HepG2 (cell line): ENCODE data around the gene THBS4. TPM values are rescaled to one million over a fixed set of nuclear protein-coding genes. Genes with fewer than 3 reads are reported as not detected.

Experiments used
- CAMTA2 ChIP-seq: sonication (generic); formaldehyde crosslinking; IDR thresholded peaks from 2 replicates; pipeline ENCODE4 v1.4.0; 2020; ENCODE audit warnings: mild to moderate bottlenecking, missing genetic modification reagents, borderline replicate concordance
- FOXK1 ChIP-seq: sonication (generic); formaldehyde crosslinking; IDR thresholded peaks from 2 replicates; pipeline ENCODE4 v1.4.0; 2020; ENCODE audit warnings: low read depth, missing genetic modification reagents, borderline replicate concordance
- IRX3 ChIP-seq: sonication (generic); formaldehyde crosslinking; IDR thresholded peaks from 2 replicates; pipeline ENCODE4 v1.8.1; 2023; ENCODE audit warnings: mild to moderate bottlenecking, low read depth, missing genetic modification reagents, borderline replicate concordance
- JUND ChIP-seq: sonication (generic); formaldehyde crosslinking; IDR thresholded peaks from 2 replicates; pipeline ENCODE4 v1.8.0; 2022; ENCODE audit warnings: mild to moderate bottlenecking, missing genetic modification reagents
- KMT2A ChIP-seq: sonication (generic); formaldehyde crosslinking; IDR thresholded peaks from 2 replicates; pipeline ENCODE4 v1.4.0; 2020; ENCODE audit warnings: missing genetic modification reagents
- MEIS1 ChIP-seq: sonication (generic); formaldehyde crosslinking; IDR thresholded peaks from 2 replicates; pipeline ENCODE4 v1.9.0; 2021; ENCODE audit warnings: mild to moderate bottlenecking, missing genetic modification reagents, moderate library complexity, borderline replicate concordance
- REXO4 ChIP-seq: sonication (generic); formaldehyde crosslinking; IDR thresholded peaks from 2 replicates; pipeline ENCODE4 v1.8.0; 2022; ENCODE audit warnings: missing genetic modification reagents, mild to moderate bottlenecking, borderline replicate concordance
- SALL1 ChIP-seq: sonication (generic); formaldehyde crosslinking; IDR thresholded peaks from 2 replicates; pipeline ENCODE4 v1.8.0; 2022; ENCODE audit warnings: mild to moderate bottlenecking, missing genetic modification reagents
- TARDBP ChIP-seq: sonication (generic); formaldehyde crosslinking; IDR thresholded peaks from 2 replicates; pipeline ENCODE4 v1.8.0; 2022; ENCODE audit warnings: mild to moderate bottlenecking, missing genetic modification reagents
- YY1 ChIP-seq: IDR thresholded peaks from 2 replicates; pipeline ENCODE4 v1.6.1; 2011; ENCODE audit warnings: low read length, low read depth, moderate library complexity, mild to moderate bottlenecking; ENCODE audit not compliant: insufficient read depth, insufficient replicate concordance
- ZBTB8A ChIP-seq: sonication (generic); formaldehyde crosslinking; IDR thresholded peaks from 2 replicates; pipeline ENCODE4 v1.4.0; 2020; ENCODE audit warnings: mild to moderate bottlenecking, low read depth, missing genetic modification reagents, borderline replicate concordance
- ZKSCAN8 ChIP-seq: IDR thresholded peaks from 2 replicates; pipeline ENCODE4 v1.6.1; 2016; ENCODE audit warnings: borderline replicate concordance, missing genetic modification reagents, missing compliant biosample characterization
- ZNF547 ChIP-seq: sonication (generic); formaldehyde crosslinking; IDR thresholded peaks from 2 replicates; pipeline ENCODE4 v1.5.1; 2020; ENCODE audit warnings: mild to moderate bottlenecking, missing genetic modification reagents
- ZNF776 ChIP-seq: sonication (generic); formaldehyde crosslinking; IDR thresholded peaks from 2 replicates; pipeline ENCODE4 v1.4.0; 2020; ENCODE audit warnings: mild to moderate bottlenecking, missing genetic modification reagents
- ZZZ3 ChIP-seq: sonication (generic); formaldehyde crosslinking; IDR thresholded peaks from 2 replicates; pipeline ENCODE4 v1.4.0; 2020; ENCODE audit warnings: missing genetic modification reagents, mild to moderate bottlenecking, borderline replicate concordance
- polyA plus RNA-seq, 8 experiments: library from polyadenylated mRNA; depleted of rRNA in 3 of 8; stranded (reverse) in 7 of 8; unstranded in 1 of 8; fragments of >200 nt; fragmentation: Illumina TruSeq in 4 of 8; extraction: Trizol in 4 of 8; gene quantifications; 2 replicates each; pipeline versions ENCODE4 v1.2.1 to v1.2.3, GENCODE V29; 2011 to 2016; ENCODE audit warnings: low read depth in 4 of 8, missing spikeins in 1 of 8, mixed read lengths in 1 of 8; ENCODE audit not compliant: insufficient read depth in 1 of 8
- total RNA-seq, 5 experiments: library from RNA; depleted of rRNA; stranded (reverse); fragments of >200 nt; fragmentation: Illumina TruSeq; extraction: Trizol; gene quantifications; 2 replicates each; pipeline ENCODE4 v1.2.3, GENCODE V29; 2016; ENCODE audit warnings: low read depth in 1 of 5
- TF ChIP-seq, protein P1 (sequence below), 2 experiments: sonication (generic) in 1 of 2; formaldehyde crosslinking in 1 of 2; IDR thresholded peaks; 2 replicates each; pipeline versions ENCODE4 v1.4.0 to v1.6.1; 2018 to 2020; ENCODE audit warnings: missing genetic modification reagents in 2 of 2, borderline replicate concordance in 1 of 2, low read depth in 1 of 2, mild to moderate bottlenecking in 1 of 2, missing biosample characterization in 1 of 2
- TF ChIP-seq, protein P2 (sequence below): sonication (generic); formaldehyde crosslinking; IDR thresholded peaks from one replicate; pipeline ENCODE4 v1.5.1; 2020; ENCODE audit warnings: mild to moderate bottlenecking, missing genetic modification reagents; ENCODE audit errors: not compliant biosample characterization

THBS4 gene
- total and polyA plus RNA-seq, 2 of the 13 experiments (the other 11 are each of a cell fraction or from before 2014, with no cell fraction given) = 0.60 to 1.2 TPM

DNA sequence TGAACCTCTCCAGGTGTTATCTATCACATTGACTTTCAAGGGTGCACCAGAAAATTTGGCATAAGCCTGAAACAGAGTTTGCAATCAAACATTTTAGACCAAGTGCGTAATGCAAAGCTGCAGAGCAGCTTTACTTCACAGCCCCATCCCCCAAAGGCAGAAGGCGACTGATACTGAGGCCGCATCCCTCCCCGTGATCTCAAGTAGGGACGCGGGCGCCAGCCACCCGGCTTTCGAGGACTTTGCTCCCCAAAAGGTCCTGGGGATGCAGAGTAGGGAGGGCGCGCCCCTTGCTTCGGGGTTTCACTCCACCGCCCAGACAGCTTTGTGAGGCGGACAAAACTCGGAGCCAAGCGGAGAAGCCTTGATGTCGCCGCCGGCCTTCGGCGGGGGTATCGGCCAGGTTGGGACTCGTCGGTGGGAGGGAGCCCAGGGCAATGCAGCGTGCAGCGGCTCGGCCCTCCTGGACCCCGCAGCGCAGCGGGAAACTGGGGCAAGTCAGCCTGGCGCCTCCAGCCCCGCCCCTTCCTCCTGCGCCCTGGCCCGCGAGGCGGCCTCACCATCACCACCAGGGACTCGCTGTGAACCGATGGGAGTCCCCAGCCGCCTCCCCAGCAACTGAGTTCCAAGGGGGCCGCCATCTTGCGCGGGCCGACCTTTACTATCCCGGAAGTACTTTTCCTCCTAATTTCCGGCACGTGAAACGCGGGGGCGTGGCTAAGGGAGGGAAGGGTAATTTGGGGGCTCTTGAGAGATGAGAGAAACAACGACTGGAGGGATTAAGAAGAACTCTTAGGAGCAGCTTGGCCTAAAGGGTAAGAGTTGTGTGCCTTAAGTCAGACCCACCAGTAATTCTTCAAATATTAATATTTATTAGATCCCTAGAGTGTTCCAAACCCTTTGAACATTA, 44.3 kb upstream of the THBS4 start, which contains the start of gene MTX3 (continued):
- TF ChIP-seq ZZZ3 (CRISPR knock-in tag) (no peak), ZNF776 (CRISPR knock-in tag) (peak; percentile 88; the same call in 1 of the 2 replicates), JUND (CRISPR knock-in tag) (no peak), IRX3 (CRISPR knock-in tag) (no peak; the same call in 1 of the 2 replicates), ZKSCAN8 (peak; percentile 47; the same call in 1 of the 2 replicates), FOXK1 (CRISPR knock-in tag) (peak; percentile 66; the same call in 1 of the 2 replicates), KMT2A (CRISPR knock-in tag) (peak; percentile 93), TARDBP (peak; percentile 29; the same call in 1 of the 2 replicates), MEIS1 (CRISPR knock-in tag) (no peak), ZBTB8A (CRISPR knock-in tag) (no peak), YY1 (peak; percentile 98), ZNF547 (CRISPR knock-in tag) (peak; percentile 53; the same call in 1 of the 2 replicates), REXO4 (CRISPR knock-in tag) (0 out of 2 replicates have a peak, but pooled peaks have one; percentile 46), SALL1 (CRISPR knock-in tag) (peak; percentile 62), CAMTA2 (CRISPR knock-in tag) (peak; percentile 93)
- TF ChIP-seq, protein P1, sequence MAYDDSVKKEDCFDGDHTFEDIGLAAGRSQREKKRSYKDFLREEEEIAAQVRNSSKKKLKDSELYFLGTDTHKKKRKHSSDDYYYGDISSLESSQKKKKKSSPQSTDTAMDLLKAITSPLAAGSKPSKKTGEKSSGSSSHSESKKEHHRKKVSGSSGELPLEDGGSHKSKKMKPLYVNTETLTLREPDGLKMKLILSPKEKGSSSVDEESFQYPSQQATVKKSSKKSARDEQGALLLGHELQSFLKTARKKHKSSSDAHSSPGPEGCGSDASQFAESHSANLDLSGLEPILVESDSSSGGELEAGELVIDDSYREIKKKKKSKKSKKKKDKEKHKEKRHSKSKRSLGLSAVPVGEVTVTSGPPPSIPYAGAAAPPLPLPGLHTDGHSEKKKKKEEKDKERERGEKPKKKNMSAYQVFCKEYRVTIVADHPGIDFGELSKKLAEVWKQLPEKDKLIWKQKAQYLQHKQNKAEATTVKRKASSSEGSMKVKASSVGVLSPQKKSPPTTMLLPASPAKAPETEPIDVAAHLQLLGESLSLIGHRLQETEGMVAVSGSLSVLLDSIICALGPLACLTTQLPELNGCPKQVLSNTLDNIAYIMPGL (CRISPR knock-in tag; IDR thresholded peaks at IDR 0.05; ENCODE audit: borderline replicate concordance in 1 of 2, low read depth in 1 of 2) = peak; percentile 58 to 68; a peak in 2 of 4 replicates
- TF ChIP-seq, protein P2, sequence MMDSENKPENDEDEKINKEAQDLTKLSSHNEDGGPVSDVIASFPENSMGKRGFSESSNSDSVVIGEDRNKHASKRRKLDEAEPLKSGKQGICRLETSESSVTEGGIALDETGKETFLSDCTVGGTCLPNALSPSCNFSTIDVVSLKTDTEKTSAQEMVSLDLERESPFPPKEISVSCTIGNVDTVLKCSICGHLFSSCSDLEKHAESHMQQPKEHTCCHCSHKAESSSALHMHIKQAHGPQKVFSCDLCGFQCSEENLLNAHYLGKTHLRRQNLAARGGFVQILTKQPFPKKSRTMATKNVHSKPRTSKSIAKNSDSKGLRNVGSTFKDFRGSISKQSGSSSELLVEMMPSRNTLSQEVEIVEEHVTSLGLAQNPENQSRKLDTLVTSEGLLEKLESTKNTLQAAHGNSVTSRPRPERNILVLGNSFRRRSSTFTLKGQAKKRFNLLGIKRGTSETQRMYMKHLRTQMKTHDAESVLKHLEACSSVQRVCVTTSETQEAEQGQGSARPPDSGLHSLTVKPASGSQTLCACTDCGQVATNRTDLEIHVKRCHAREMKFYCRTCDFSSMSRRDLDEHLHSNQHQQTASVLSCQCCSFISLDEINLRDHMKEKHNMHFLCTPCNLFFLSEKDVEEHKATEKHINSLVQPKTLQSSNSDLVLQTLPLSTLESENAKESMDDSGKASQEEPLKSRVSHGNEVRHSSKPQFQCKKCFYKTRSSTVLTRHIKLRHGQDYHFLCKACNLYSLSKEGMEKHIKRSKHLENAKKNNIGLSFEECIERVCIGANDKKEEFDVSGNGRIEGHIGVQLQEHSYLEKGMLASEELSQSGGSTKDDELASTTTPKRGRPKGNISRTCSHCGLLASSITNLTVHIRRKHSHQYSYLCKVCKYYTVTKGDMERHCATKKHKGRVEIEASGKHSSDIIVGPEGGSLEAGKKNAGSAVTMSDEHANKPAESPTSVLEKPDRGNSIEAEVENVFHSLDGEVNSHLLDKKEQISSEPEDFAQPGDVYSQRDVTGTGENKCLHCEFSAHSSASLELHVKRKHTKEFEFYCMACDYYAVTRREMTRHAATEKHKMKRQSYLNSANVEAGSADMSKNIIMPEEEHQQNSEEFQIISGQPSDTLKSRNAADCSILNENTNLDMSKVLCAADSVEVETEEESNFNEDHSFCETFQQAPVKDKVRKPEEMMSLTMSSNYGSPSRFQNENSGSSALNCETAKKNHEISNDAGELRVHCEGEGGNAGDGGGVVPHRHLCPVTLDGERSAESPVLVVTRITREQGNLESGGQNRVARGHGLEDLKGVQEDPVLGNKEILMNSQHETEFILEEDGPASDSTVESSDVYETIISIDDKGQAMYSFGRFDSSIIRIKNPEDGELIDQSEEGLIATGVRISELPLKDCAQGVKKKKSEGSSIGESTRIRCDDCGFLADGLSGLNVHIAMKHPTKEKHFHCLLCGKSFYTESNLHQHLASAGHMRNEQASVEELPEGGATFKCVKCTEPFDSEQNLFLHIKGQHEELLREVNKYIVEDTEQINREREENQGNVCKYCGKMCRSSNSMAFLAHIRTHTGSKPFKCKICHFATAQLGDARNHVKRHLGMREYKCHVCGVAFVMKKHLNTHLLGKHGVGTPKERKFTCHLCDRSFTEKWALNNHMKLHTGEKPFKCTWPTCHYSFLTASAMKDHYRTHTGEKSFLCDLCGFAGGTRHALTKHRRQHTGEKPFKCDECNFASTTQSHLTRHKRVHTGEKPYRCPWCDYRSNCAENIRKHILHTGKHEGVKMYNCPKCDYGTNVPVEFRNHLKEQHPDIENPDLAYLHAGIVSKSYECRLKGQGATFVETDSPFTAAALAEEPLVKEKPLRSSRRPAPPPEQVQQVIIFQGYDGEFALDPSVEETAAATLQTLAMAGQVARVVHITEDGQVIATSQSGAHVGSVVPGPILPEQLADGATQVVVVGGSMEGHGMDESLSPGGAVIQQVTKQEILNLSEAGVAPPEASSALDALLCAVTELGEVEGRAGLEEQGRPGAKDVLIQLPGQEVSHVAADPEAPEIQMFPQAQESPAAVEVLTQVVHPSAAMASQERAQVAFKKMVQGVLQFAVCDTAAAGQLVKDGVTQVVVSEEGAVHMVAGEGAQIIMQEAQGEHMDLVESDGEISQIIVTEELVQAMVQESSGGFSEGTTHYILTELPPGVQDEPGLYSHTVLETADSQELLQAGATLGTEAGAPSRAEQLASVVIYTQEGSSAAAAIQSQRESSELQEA (CRISPR knock-in tag) = peak; percentile 56
